ENCODE measurements around the gene CBLC. TPM values are rescaled to one million over a fixed set of nuclear protein-coding genes. Genes with fewer than 3 reads are reported as not detected.
"Not testable (repeated sequence)": the region's sequence is repeated elsewhere in the genome, so short reads cannot be mapped to it uniquely, and the experiment has no call there.

The CBLC gene
- total RNA-seq, 1 donor from 2014 or later, result not detected

DNA sequence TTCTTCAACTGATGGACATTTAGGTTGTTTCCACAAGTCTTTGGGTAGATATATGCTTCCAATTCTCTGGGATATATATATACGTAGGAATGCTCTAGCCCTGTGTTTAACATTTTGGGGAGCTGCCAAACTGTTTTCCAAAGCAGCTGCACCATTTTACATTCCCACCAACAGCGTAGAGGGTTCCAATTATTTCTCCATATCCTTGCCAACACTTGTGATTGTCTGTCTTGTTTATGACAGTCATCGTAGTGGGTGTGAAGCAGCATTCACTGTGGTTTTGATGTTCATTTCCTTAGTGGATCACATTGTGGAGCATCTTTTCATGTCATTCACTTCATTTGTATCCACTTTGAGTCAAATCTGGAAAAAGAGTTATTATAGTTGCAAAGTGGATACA lies 4.7 kb upstream of the CBLC start:
- H3K4me3 Mint-ChIP-seq (ENCODE audit: unreplicated experiment), result no peak overlapping the region

DNA sequence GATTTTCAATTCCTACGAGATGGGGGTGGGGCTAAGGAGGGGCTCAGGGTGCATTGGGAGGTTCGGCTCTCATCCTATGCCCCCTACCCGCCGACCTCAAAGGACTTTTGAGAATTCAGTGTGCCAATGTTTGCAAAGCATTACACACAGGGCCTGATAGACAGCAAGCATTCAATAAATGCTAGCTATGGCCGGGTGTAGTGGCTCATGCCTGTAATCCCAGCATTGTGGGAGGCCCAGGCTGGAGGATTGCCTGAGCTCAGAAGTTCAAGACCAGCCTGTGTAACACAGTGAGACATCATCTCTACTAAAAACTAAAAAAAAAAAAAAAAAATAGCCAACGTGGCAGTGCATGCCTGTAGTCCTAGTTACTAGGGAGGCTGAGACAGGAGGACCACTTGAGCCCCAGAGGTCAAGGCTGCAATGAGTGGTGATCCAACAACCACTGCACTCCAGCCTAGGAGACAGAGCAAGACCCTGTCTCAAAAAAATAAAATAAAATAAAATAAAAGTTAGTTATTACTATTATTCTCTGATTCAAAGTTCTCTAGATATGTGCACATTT lies 1.9 kb upstream of the CBLC start:
- TF ChIP-seq CTCF (IDR thresholded peaks at IDR 0.05), result no peak
- H3K27ac Mint-ChIP-seq (ENCODE audit: unreplicated experiment), result no peak overlapping the region
- peaks cover 9% of the 10 kb centered on the region for H3K4me1 Mint-ChIP-seq (ENCODE audit: unreplicated experiment)
- no peak overlapping the region for H3K4me3 Mint-ChIP-seq (ENCODE audit: unreplicated experiment)
- no peaks in the 10 kb centered on the region for H3K9me3 Mint-ChIP-seq (ENCODE audit: unreplicated experiment)
- H3K36me3 Mint-ChIP-seq (ENCODE audit: unreplicated experiment), result no peaks in the 10 kb centered on the region
- no peaks in the 10 kb centered on the region for H3K27me3 Mint-ChIP-seq (ENCODE audit: unreplicated experiment)
- DNase-seq (ENCODE audit: extremely low spot score, unreplicated experiment), result no peak

More for the DNA sequence above, 4.7 kb upstream of the CBLC start:
- Mint-ChIP-seq H3K9me3 (ENCODE audit: unreplicated experiment) (no peaks in the 10 kb centered on the region), H3K4me1 (ENCODE audit: unreplicated experiment) (peaks cover 14% of the 10 kb centered on the region), H3K27ac (ENCODE audit: unreplicated experiment) (no peak overlapping the region), H3K36me3 (ENCODE audit: unreplicated experiment) (no peaks in the 10 kb centered on the region), H3K27me3 (ENCODE audit: unreplicated experiment) (no peaks in the 10 kb centered on the region)
- DNase-seq (ENCODE audit: extremely low spot score, unreplicated experiment), result no peak
- no peak for TF ChIP-seq CTCF (IDR thresholded peaks at IDR 0.05)

DNA sequence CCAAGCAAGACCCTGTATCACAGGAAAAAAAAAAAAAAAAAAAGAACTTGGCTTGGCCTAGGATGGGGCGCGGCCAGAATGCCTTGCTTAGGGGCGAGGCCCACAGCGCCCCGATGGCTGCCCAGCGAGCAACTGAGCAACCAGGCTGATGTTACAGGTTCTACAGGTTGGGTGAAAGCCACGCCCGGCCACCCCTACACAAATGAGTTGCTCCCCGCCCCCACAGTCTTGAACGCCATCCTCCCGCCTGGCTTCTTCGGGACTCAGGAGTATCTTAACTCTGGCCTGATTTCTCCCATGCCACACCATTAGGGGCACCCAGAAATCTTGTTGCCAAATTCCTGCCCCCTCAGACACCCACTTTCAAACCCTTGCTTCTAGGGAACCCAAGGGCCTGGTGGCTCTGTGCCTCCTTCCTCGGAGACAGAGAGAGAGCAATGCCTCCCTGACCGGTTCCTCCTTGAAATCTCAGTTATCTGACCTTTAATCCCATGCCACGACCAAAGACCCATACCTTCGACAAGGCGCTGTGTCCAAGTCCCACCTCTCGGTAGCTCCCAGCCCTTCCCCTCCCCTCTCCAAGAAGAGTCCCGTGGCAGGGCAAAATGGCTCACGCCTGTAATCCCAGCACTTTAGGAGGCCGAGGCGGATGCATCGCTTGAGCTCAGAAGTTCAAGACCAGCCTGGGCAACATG lies 1.1 kb upstream of the CBLC start:
- no peak for DNase-seq (ENCODE audit: extremely low spot score, unreplicated experiment)
- no peak for TF ChIP-seq CTCF (IDR thresholded peaks at IDR 0.05)
- H3K27me3 Mint-ChIP-seq (ENCODE audit: unreplicated experiment), result no peaks in the 10 kb centered on the region
- no peaks in the 10 kb centered on the region for H3K36me3 Mint-ChIP-seq (ENCODE audit: unreplicated experiment)
- no peak overlapping the region for H3K27ac Mint-ChIP-seq (ENCODE audit: unreplicated experiment)
- H3K4me1 Mint-ChIP-seq (ENCODE audit: unreplicated experiment), result peaks cover 7% of the 10 kb centered on the region
- H3K4me3 Mint-ChIP-seq (ENCODE audit: unreplicated experiment), result no peak overlapping the region
- H3K9me3 Mint-ChIP-seq (ENCODE audit: unreplicated experiment), result no peaks in the 10 kb centered on the region

DNA sequence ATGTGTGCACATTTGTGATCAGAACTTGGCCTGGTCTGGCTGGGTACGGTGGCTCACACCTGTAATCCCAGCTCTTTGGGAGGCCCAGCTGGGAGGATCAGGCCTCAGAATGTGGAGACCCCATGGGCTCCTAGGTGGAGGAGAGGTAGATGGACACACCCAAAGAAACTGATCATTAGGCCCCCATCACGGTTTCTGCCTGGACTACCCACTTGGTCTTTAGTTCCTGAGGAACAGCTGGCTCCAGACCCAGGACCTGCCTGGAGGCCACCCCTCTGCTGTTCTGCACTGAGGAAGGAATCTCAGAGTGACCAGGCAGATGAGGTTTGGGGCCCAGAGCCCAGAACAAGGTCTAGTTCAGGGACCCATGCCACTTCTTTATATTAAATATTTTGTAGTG lies 1.5 kb downstream of the CBLC start:
- Mint-ChIP-seq H3K27ac (ENCODE audit: unreplicated experiment) (no peak overlapping the region), H3K4me3 (ENCODE audit: unreplicated experiment) (no peak overlapping the region)
- DNase-seq (ENCODE audit: extremely low spot score, unreplicated experiment), result no peak

DNA sequence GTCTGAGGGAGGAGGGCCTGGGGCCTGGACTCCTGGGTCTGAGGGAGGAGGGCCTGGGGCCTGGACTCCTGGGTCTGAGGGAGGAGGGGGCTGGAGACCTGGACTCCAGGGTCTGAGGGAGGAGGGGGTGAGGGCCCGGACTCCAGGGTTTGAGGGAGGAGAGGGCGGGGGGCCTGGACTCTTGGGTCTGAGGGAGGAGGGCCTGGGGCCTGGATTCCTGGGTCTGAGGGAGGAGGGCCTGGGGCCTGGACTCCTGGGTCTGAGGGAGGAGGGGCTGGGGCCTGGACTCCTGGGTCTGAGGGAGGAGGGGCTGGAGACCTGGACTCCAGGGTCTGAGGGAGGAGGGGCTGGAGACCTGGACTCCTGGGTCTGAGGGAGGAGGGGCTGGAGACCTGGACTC lies 4.0 kb downstream of the CBLC start:
- not testable (repeated sequence) for H3K27ac Mint-ChIP-seq (ENCODE audit: unreplicated experiment); H3K36me3 Mint-ChIP-seq (ENCODE audit: unreplicated experiment); H3K9me3 Mint-ChIP-seq (ENCODE audit: unreplicated experiment); DNase-seq (ENCODE audit: extremely low spot score, unreplicated experiment); H3K4me3 Mint-ChIP-seq (ENCODE audit: unreplicated experiment); H3K27me3 Mint-ChIP-seq (ENCODE audit: unreplicated experiment); H3K4me1 Mint-ChIP-seq (ENCODE audit: unreplicated experiment)

More for the DNA sequence above, 1.5 kb downstream of the CBLC start:
- no peaks in the 10 kb centered on the region for H3K27me3 Mint-ChIP-seq (ENCODE audit: unreplicated experiment)
- H3K36me3 Mint-ChIP-seq (ENCODE audit: unreplicated experiment), result no peaks in the 10 kb centered on the region
- TF ChIP-seq CTCF (IDR thresholded peaks at IDR 0.05), result no peak
- peaks cover 4% of the 10 kb centered on the region for H3K4me1 Mint-ChIP-seq (ENCODE audit: unreplicated experiment)
- no peaks in the 10 kb centered on the region for H3K9me3 Mint-ChIP-seq (ENCODE audit: unreplicated experiment)
